GM23338 (cell line): ENCODE results near the gene PSMD5. TPM values are rescaled to one million over a fixed set of nuclear protein-coding genes. Genes with fewer than 3 reads are reported as not detected.

Source experiments
- ATAC-seq: fragments of 200-7000 bp; cut with Tn5 transposase; 3 replicates; pipeline ENCODE4 v1.9.1; 2020
- DNase-seq: peaks from one replicate; pipeline ENCODE4 v3.0.0-alpha.2; 2015; ENCODE audit warnings: low spot score
- H2AFZ ChIP-seq: fragments of 200-600 bp; sonication (generic); 2 replicates; pipeline ENCODE4 v1.8.0; 2016; ENCODE audit warnings: antibody characterized with exemption, mild to moderate bottlenecking, moderate library complexity
- H3F3A ChIP-seq: fragments of 200-600 bp; sonication (generic); replicated peaks from 2 replicates; pipeline ENCODE4 v1.8.0; 2017; ENCODE audit warnings: antibody characterized with exemption, mixed run types, low read depth
- H3K27ac ChIP-seq: fragments of 200-600 bp; sonication (generic); 2 replicates; pipeline ENCODE4 v1.6.1; 2016; ENCODE audit warnings: low read depth
- H3K27me3 ChIP-seq: fragments of 200-600 bp; sonication (generic); 2 replicates; pipeline ENCODE4 v1.8.0; 2016; ENCODE audit warnings: mild to moderate bottlenecking, mixed run types, moderate library complexity; ENCODE audit not compliant: insufficient read depth
- H3K36me3 ChIP-seq: fragments of 200-600 bp; sonication (generic); 2 replicates; pipeline ENCODE4 v1.8.0; 2016; ENCODE audit warnings: mild to moderate bottlenecking; ENCODE audit not compliant: insufficient read depth
- H3K4me1 ChIP-seq: fragments of 200-600 bp; sonication (generic); 2 replicates; pipeline ENCODE4 v1.8.0; 2016; ENCODE audit warnings: mild to moderate bottlenecking, moderate library complexity; ENCODE audit not compliant: insufficient read depth
- H3K4me2 ChIP-seq: fragments of 200-600 bp; sonication (generic); 2 replicates; pipeline ENCODE4 v1.7.1; 2017; ENCODE audit warnings: mixed run types
- H3K4me3 ChIP-seq: fragments of 200-600 bp; sonication (generic); 2 replicates; pipeline ENCODE4 v1.6.1; 2016; ENCODE audit warnings: mixed run types
- H3K79me2 ChIP-seq: fragments of 200-600 bp; sonication (generic); replicated peaks from 2 replicates; pipeline ENCODE4 v1.8.0; 2017; ENCODE audit warnings: mild to moderate bottlenecking; ENCODE audit not compliant: insufficient read depth
- H3K9me2 ChIP-seq: fragments of 200-600 bp; sonication (generic); 2 replicates; pipeline ENCODE4 v1.8.0; 2017; ENCODE audit not compliant: insufficient read depth
- H4K20me1 ChIP-seq: fragments of 200-600 bp; sonication (generic); replicated peaks from 2 replicates; pipeline ENCODE4 v1.8.0; 2017; ENCODE audit warnings: mild to moderate bottlenecking; ENCODE audit not compliant: insufficient read depth
- H3K27ac Mint-ChIP-seq: 2 replicates; pipeline ENCODE4 v1.8.0; 2020; ENCODE audit warnings: inconsistent platforms, mild to moderate bottlenecking, moderate library complexity, mixed read lengths
- H3K27me3 Mint-ChIP-seq: 3 replicates; pipeline ENCODE4 v1.8.0; 2022; ENCODE audit warnings: low read depth, mild to moderate bottlenecking, moderate library complexity, mixed read lengths, inconsistent platforms; ENCODE audit not compliant: insufficient read depth, poor library complexity
- H3K36me3 Mint-ChIP-seq: 3 replicates; pipeline ENCODE4 v1.8.0; 2021; ENCODE audit warnings: low read depth, mild to moderate bottlenecking, inconsistent platforms, moderate library complexity, mixed read lengths
- H3K4me1 Mint-ChIP-seq: 3 replicates; pipeline ENCODE4 v1.8.0; 2020; ENCODE audit warnings: mild to moderate bottlenecking, inconsistent platforms, mixed read lengths
- H3K4me3 Mint-ChIP-seq: 3 replicates; pipeline ENCODE4 v1.8.0; 2021; ENCODE audit warnings: moderate library complexity, mild to moderate bottlenecking, inconsistent platforms, mixed read lengths
- H3K9me3 Mint-ChIP-seq: 3 replicates; pipeline ENCODE4 v1.8.0; 2020; ENCODE audit warnings: moderate library complexity, mild to moderate bottlenecking, inconsistent platforms, mixed read lengths
- CREB1 ChIP-seq: fragments of 250-450 bp; sonication (Bioruptor Pico); IDR thresholded peaks from 2 replicates; pipeline ENCODE4 v1.5.0; 2020; ENCODE audit warnings: low read depth, mild to moderate bottlenecking, moderate library complexity
- EZH2phosphoT487 ChIP-seq: fragments of 200-600 bp; sonication (generic); IDR thresholded peaks from one replicate; pipeline ENCODE4 v1.8.1; 2018; ENCODE audit warnings: antibody characterized with exemption; ENCODE audit not compliant: unreplicated experiment
- NANOG ChIP-seq: IDR thresholded peaks from 2 replicates; pipeline ENCODE4 v1.6.1; 2016; ENCODE audit warnings: antibody characterized with exemption, borderline replicate concordance
- STAT1 ChIP-seq: IDR thresholded peaks from one replicate; pipeline ENCODE4 v1.6.1; 2016; ENCODE audit warnings: antibody characterized with exemption; ENCODE audit not compliant: unreplicated experiment
- polyA plus RNA-seq: library from polyadenylated mRNA; unstranded; fragments of >200 nt; fragmentation: Nextera tagmentation; extraction: Ambion mirVana; gene quantifications from 2 replicates; pipeline ENCODE4 v1.2.1, GENCODE V29; 2016
- total RNA-seq: library from RNA; depleted of rRNA; stranded (reverse); fragments of >200 nt; shearing (Covaris generic); gene quantifications from 2 replicates; pipeline ENCODE4 v1.2.3, GENCODE V29; 2014
- TF ChIP-seq, protein P1 (sequence below): fragments of 250-450 bp; sonication (Bioruptor Pico); IDR thresholded peaks from 2 replicates; pipeline ENCODE4 v1.5.0; 2020; ENCODE audit warnings: mild to moderate bottlenecking, moderate library complexity

Gene PSMD5
- total and polyA plus RNA-seq, 2 experiments from 2014 or later: 23.9 to 40.5 TPM

DNA sequence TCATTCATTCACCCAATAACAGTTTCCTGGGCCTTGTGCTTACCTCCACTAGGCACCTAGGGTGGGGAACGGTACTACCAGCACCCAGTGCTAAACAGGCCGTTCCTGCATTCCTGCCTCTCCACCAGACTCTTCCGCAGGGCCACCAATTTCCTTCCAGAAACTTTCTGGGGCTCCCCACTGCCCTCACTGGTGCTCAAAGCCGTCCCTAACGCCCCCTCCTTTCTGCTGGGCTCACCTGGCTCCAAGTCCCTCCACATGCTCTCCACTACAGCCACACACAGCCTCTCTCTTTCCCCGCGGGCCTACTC, 32.9 kb upstream of the PSMD5 start (continued):
- TF ChIP-seq, protein P1, sequence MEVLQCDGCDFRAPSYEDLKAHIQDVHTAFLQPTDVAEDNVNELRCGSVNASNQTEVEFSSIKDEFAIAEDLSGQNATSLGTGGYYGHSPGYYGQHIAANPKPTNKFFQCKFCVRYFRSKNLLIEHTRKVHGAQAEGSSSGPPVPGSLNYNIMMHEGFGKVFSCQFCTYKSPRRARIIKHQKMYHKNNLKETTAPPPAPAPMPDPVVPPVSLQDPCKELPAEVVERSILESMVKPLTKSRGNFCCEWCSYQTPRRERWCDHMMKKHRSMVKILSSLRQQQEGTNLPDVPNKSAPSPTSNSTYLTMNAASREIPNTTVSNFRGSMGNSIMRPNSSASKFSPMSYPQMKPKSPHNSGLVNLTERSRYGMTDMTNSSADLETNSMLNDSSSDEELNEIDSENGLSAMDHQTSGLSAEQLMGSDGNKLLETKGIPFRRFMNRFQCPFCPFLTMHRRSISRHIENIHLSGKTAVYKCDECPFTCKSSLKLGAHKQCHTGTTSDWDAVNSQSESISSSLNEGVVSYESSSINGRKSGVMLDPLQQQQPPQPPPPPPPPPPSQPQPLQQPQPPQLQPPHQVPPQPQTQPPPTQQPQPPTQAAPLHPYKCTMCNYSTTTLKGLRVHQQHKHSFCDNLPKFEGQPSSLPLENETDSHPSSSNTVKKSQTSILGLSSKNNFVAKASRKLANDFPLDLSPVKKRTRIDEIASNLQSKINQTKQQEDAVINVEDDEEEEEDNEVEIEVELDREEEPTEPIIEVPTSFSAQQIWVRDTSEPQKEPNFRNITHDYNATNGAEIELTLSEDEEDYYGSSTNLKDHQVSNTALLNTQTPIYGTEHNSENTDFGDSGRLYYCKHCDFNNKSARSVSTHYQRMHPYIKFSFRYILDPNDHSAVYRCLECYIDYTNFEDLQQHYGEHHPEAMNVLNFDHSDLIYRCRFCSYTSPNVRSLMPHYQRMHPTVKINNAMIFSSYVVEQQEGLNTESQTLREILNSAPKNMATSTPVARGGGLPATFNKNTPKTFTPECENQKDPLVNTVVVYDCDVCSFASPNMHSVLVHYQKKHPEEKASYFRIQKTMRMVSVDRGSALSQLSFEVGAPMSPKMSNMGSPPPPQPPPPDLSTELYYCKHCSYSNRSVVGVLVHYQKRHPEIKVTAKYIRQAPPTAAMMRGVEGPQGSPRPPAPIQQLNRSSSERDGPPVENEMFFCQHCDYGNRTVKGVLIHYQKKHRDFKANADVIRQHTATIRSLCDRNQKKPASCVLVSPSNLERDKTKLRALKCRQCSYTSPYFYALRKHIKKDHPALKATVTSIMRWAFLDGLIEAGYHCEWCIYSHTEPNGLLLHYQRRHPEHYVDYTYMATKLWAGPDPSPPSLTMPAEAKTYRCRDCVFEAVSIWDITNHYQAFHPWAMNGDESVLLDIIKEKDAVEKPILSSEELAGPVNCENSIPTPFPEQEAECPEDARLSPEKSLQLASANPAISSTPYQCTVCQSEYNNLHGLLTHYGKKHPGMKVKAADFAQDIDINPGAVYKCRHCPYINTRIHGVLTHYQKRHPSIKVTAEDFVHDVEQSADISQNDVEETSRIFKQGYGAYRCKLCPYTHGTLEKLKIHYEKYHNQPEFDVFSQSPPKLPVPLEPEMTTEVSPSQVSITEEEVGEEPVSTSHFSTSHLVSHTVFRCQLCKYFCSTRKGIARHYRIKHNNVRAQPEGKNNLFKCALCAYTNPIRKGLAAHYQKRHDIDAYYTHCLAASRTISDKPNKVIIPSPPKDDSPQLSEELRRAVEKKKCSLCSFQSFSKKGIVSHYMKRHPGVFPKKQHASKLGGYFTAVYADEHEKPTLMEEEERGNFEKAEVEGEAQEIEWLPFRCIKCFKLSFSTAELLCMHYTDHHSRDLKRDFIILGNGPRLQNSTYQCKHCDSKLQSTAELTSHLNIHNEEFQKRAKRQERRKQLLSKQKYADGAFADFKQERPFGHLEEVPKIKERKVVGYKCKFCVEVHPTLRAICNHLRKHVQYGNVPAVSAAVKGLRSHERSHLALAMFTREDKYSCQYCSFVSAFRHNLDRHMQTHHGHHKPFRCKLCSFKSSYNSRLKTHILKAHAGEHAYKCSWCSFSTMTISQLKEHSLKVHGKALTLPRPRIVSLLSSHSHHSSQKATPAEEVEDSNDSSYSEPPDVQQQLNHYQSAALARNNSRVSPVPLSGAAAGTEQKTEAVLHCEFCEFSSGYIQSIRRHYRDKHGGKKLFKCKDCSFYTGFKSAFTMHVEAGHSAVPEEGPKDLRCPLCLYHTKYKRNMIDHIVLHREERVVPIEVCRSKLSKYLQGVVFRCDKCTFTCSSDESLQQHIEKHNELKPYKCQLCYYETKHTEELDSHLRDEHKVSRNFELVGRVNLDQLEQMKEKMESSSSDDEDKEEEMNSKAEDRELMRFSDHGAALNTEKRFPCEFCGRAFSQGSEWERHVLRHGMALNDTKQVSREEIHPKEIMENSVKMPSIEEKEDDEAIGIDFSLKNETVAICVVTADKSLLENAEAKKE: no peak
- no peak for TF ChIP-seq EZH2phosphoT487

DNA sequence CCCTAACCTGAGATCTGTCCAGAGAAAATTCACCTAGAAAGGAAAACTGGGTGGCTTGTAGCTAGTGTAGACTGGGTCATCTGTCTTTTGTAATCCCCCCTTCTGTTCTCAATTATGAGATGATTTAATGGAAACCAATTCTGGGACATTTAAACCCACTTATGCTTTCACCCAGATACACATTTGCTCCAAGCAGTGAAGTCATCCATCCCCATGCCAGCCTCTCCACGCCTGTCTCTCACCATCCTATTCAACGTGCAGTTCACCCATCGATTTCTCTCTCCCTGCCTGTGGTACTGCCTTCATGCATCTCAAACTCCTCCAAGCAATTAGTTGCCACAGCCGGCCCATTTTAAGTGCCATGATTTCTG, 32.5 kb upstream of the PSMD5 start:
- Histone ChIP-seq H3K79me2 (peaks cover 6% of the 10 kb centered on the region; the same call in 1 of the 2 replicates), H3K4me1 (peaks cover 44% of the 10 kb centered on the region), H3K4me3 (peak overlapping the region; percentile 89), H3K9me2 (no peaks in the 10 kb centered on the region), H3F3A (peaks cover 28% of the 10 kb centered on the region), H3K36me3 (peaks cover 5% of the 10 kb centered on the region; the same call in 1 of the 2 replicates), H3K27me3 (peaks cover 8% of the 10 kb centered on the region), H2AFZ (no peak overlapping the region), H4K20me1 (no peaks in the 10 kb centered on the region), H3K27ac (peak overlapping the region; percentile 92; the same call in 1 of the 2 replicates), H3K4me2 (peak overlapping the region; percentile 91)
- peaks cover 59% of the 10 kb centered on the region for H3K4me1 Mint-ChIP-seq
- H3K27me3 Mint-ChIP-seq: peaks cover 24% of the 10 kb centered on the region
- H3K36me3 Mint-ChIP-seq: peaks cover 41% of the 10 kb centered on the region
- ATAC-seq: no peak
- no peaks in the 10 kb centered on the region for H3K9me3 Mint-ChIP-seq
- TF ChIP-seq STAT1: no peak
- TF ChIP-seq NANOG: no peak
- no peak for TF ChIP-seq CREB1 (CRISPR knock-in tag)
- H3K27ac Mint-ChIP-seq: no peak overlapping the region
- DNase-seq: no peak
- H3K4me3 Mint-ChIP-seq: peak overlapping the region; percentile 75; the same call in 2 of the 3 replicates
